NCI-H187 treated with DMSO at 0.1 percent for 48 hours (cell line): Measurements from ENCODE around the gene P2RX6.

ENCODE experiments used
- DNase-seq: peaks from one replicate; lab custom pipeline; 2025; lab: John Stamatoyannopoulos, UW

P2RX6 gene

DNA sequence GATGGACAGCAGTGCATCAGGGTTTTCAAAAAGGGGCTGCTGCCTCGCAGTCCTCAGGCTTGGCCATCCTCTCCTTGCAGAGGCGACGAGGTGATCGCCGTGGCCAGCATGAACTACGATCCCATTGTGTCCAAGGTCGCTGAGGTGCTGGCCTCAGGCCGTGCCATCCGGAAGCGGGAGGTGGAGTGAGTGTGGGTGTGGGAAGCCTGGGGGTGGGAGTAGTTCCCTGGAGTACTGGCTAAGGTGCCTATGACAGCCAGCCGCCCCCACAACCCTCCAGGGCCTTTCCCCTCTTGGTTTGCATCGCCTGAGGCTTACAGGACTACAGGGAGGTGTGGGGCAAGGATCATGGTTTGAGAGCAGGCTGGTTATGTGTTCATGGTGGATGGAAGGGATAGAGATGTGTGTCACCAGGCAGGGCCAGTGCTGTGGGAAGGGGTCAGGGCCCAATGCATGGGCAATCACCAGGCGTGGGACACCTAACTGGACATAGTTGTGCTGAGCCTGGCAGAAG lies 35.0 kb upstream of the P2RX6 start:
- DNase-seq = no peak

DNA sequence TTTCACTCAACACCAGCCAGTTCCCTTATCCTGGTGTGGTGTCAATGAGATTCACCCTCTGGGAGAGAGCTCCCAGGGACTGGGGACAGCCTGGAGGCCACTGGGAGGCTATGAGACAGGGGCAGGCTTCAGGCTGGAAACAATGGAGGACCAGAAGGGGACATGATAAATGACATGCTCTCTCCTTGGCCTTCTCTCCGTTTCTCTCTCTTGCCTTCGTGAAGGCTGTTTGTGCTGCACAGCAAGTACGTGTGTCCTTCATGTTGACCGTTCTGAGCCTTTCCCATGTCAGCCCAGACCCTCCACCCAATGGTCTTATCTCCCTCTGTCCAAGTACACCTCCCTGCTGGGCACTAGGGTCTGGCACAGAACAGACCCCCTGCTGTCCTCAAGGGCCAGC lies 34.4 kb upstream of the P2RX6 start:
- DNase-seq = no peak

DNA sequence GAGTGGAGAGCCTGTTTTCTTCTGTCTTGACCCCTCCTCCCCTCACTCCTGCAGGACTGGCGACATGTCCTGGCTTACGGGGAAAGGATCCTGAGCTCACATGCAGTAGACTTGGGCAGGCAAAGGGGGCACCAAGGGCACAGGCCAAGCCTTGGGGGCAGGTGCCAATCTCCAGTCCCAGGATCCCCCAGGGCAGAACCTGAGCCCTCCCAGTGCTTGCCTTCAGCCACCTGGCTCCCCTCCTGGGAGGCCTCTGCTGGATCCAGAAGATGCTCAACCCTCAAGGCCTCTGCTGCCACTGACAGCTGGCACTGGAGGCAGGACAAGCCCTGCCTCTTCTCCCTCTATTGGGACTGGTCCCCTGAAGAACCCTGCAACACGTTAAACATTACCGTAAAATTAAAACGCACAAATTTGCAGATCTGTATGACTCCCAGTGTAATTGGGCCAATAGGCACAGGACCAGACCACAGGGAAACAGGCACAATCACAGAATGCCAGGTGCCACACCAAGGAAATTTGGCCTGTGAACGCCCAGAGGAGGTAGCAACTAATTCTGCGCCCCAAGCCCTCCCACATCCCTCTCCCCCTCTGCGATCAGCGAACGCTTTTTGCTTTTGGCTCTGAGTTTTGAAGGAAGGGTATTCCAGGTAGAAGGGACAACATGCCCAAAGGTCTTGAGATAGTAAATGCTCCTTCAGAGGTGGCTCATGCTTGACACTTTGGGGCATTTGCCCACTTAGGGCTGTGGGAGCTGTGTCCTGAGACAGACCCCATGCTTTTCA lies 33.8 kb upstream of the P2RX6 start:
- no peak for DNase-seq

DNA sequence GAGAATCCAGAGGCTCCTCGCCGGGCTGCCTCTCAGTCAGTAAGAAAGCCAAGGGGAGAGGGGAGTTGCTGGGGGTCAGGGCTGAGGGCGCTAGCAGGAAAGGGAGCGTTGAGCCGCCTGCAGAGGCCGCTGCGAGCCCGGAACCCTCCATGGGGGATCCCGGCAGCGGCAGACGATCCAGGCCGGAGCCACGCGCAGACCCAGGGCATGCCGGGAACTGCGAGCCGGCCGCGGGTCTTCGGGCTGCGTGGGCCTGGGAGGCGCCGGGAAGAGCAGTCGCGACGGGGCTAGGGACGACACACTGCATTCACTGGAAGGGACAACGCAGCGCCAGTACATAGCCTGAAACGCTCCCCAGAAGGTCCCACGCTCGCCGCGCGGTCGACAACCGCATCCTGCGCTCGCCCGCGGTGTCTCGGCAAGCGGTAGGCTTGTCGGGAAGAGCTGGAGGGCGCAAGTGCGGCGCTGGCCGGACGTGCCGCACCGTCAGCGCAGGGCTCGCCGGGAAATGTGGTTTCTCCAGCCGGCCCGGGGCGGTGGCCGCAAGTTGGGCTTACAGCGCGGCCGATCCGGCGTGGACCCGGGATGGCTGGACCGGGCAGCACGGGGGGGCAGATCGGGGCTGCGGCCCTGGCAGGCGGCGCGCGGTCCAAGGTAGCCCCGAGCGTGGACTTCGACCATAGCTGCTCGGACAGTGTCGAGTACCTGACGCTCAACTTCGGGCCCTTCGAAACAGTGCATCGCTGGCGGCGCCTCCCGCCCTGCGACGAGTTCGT lies 33.0 kb upstream of the P2RX6 start, which contains the start of gene LZTR1:
Gene LZTR1, plus strand, starts transcription at position 511 of the 776 bp plus-strand sequence. Its CDS starts 75 bp downstream, at position 586.
- DNase-seq = no peak

DNA sequence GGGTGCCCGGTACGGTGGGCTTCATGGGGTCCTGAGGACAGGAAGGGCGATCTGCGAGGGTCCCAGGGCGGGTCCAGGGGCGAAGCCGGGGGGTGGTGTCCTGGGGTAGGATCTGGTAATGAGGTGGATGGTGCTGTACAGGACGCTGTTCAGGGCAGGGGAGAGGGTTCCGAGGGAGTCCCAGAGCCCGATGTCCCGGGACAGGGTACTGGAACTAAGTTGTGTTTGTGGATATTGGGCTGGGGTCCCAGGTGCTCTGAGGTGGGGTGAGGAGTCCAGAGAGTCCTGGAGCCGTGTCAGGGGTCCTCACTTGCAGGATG lies 32.4 kb upstream of the P2RX6 start:
- no peak for DNase-seq

DNA sequence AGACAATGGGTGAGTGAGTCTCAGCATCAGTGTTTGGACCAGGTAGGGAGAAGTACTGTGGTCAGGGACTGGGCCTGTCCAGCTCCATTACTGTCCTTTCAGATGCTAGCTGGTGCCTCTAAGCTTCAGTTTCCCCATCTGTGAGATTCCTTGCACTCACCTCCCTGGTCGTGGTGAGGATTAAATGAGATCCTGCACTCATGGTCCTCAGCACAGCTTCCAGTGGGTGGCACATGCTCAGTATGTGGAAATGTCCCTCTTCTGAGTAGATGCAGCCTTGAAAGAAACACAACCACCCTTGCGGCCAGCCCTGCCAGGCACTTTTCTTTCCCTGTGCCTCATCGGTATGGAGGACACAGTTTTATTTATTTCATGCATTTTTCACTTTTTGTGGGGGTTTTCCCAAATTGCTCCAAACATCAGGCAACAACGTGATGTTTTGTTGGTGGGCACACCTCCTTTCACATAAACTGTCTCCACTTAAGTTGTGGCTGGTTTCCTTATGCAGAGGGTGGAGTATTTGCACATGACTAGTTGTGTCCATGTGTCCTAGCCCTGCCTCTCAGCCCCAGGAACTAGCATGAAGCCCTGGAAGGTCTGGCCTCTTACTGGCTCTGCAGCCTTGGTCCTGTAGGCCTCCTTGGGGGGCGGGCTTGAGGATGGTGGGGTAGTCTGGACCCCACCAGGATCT lies 31.7 kb upstream of the P2RX6 start:
- DNase-seq = no peak

DNA sequence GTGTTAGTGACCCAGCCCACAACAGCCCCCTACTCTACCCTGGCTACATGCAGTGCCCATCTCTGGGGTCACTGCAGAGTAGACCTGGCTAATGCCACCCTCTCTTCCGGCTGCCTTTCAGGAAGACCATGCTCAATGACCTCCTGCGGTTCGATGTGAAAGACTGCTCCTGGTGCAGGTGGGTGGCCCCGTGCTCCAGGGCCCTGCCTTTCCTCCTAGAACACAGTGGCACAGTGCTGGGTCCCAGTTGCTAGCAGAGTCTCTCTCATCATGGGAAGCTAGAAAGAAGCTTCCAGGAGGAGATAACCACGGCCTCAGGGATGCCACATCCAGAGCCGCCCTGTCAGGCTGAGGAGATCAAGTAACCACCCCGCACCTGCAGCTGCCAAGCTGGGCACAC lies 29.2 kb upstream of the P2RX6 start:
- DNase-seq = no peak

DNA sequence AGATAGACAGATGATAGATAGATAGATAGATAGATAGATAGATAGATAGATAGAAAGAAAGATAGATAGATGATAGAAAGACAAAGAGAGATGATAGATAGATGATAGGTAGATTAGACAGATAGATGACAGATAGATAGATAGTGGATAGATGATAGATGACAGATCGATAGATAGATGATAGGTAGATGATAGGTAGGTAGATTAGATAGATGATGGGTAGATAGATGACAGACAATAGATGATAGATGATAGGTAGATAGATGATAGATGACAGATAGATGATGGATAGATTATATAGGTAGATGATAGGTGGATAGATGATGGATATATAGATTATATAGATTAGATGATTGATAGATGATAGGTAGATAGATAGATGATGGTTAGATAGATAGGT lies 28.6 kb upstream of the P2RX6 start:
- no peak for DNase-seq

DNA sequence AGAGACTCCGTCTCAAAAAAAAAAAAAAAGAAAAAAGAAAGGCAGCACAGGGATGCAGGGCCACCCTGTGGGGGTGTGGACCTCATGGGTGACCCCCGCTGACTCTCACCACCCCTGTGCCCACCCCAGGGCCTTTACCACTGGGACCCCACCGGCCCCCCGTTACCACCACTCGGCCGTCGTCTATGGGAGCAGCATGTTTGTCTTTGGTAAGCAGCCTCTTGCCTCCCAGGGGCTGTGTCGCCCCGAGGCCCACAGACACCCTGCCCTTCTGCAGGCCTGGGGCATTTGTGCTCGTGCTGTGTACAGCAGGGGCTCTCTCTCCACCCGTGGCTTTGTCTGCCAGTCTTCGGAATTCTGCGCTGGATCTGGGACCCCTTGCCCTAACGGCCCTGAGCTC lies 27.6 kb upstream of the P2RX6 start:
- no peak for DNase-seq

DNA sequence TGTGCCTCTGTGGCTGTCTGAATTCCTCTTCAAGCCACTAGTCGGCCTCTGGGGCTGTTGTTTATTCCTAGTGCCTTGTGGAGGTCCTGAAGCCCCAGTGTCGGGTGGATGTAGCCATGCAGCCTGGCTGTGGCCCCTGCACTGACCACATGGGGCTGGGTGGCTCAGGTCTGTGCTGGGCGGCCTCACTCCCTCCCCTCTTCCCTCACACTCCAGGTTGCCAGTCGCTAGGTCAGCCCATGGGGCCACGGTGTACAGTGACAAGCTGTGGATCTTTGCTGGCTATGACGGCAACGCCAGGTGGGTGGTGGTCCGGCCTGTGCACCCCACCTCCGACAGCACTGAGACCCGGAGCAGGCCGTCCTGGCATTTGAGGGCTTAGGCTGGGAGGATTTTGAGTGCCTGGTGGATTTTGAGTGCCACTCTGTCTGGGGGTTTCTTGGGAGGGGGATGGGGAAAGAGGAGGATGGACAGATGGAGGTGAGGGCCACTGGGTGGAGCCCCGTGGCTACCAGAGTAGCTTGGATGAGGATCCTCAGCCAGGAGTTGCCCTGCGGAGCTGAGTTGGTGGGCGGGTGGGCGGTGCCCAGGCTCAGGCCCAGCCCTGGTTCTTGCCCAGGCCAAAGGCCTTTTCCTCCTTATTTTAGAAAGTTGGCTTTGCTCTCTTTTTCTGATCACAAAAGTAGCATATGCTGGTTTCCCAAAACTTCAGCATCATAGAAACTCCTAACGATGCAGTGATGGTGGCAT lies 26.2 kb upstream of the P2RX6 start:
- no peak for DNase-seq

DNA sequence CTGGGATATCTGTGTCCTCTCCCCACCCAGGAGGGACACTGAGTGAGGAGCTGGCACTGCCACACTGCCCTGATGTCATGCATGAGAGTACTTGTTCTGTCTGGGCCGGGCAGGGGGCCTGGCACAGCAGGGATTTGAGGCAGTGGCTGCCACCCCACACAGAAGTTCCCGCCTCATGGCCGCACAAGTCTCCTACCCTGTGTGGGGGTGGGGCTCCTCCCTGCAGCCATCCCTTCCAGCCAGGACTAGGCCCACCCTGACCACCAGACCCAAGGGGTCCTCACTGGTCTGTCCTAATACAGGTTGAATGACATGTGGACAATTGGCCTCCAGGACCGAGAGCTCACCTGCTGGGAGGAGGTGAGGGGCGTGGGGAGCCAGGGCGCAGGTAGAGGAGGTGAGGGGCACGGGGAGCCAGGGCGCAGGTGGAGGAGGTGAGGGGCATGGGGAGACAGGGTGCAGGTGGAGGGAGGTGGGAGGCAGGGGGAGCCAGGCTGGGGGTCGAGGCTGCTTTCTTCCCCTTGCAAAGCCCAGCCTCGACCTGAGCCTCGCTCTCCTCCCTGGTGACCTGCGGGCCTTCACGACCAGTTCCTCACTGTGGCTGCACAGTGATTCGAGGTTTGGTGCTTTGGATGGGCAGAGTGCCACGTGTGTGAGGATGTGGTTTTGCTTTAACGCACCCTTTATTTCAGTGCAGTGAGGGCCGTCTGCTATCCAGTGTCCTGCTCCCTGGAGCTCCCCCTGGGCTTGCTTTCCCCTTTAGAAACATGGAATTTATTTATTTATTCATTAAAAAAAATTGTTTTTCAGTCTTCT lies 25.4 kb upstream of the P2RX6 start:
- DNase-seq = no peak

DNA sequence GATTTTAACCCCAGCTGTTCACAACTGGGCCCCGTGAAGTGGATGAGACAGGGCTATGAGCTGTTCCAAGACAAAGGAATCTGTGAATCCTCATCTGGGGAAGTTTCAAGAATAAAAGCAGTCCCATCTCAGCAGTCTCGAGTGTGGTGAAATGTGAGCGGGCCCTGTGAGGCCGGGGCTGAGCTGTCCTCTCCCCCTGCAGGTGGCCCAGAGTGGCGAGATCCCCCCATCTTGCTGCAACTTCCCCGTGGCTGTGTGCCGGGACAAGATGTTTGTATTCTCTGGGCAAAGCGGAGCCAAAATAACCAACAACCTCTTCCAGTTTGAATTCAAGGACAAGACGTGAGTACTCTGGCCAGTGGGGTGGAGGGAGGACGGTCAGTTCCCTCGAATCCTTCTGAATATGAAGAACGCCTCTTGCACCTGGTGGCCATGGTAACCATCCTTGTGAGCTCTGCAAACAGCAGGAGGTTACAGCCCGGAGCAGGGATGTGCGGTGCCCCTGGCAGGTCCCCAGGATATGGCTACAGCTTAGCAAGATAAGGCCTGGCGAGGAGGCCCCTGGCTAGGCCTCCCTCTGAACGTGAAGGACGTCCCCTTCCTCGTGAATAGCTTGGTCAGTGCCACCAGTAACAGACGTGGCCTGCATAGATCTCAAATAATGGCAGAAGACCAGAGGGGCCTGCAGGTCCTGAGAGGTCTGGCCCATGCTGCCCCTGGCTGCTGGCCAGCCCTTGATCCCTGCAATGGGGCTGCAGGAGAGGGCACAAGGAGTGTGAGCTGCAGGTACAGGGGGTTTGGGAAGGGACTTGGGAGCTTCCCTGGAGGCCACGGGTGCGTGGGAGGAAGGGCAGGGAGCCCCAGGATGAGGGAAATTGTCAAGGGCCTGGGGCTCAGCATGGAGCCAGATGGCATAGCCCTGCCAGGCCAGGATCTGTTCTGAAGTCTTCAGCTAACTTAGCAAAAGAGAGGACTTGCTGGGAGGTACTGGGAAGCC lies 24.5 kb upstream of the P2RX6 start:
- DNase-seq = no peak

DNA sequence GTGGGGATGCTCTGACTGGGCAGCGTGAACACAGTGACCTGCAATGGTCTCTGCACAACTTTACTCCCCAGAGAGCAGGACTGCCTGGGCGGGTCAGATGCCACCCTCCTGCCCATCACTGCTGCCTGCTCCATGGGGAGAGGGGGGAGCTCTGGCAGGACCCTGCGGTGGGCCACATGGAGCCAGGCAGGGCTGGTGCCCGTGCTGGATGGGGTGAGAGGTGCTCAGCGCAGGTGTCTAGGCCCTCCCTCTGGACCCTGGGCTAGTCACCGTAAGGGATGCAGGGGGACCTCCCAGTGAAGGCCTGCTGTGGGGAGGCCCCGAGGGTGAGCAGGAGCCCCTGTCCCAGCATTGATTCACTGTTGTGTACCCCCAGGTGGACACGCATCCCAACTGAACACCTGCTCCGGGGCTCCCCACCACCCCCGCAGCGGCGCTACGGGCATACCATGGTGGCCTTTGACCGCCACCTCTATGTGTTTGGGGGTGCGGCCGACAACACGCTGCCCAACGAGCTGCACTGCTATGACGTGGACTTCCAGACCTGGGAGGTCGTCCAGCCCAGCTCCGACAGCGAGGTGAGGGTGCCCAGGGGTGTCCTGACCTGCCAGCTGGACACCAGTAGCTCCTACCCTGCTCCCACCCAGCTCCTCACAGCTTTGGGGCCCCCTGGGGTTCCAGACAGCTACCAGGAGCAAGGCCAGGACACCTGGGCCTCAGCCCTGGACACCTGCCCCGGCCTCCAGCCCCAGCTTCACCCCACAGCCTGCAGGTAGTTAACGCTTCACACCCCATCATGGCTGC lies 23.5 kb upstream of the P2RX6 start:
- no peak for DNase-seq

DNA sequence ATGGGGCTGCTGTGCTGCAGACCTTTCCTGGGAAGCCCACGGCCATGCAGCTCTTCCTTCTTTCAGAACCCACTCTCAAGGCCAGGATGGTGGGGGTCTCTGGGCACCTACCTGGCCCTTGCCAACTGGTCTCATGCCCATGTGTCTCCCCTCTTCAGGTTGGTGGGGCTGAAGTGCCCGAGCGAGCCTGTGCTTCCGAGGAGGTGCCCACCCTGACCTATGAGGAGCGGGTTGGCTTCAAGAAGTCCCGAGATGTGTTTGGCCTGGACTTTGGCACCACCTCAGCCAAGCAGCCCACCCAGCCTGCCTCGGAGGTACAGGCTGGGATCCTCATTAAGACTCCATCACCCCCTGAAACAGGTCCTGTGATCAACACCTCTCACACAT lies 22.9 kb upstream of the P2RX6 start:
- DNase-seq = no peak

DNA sequence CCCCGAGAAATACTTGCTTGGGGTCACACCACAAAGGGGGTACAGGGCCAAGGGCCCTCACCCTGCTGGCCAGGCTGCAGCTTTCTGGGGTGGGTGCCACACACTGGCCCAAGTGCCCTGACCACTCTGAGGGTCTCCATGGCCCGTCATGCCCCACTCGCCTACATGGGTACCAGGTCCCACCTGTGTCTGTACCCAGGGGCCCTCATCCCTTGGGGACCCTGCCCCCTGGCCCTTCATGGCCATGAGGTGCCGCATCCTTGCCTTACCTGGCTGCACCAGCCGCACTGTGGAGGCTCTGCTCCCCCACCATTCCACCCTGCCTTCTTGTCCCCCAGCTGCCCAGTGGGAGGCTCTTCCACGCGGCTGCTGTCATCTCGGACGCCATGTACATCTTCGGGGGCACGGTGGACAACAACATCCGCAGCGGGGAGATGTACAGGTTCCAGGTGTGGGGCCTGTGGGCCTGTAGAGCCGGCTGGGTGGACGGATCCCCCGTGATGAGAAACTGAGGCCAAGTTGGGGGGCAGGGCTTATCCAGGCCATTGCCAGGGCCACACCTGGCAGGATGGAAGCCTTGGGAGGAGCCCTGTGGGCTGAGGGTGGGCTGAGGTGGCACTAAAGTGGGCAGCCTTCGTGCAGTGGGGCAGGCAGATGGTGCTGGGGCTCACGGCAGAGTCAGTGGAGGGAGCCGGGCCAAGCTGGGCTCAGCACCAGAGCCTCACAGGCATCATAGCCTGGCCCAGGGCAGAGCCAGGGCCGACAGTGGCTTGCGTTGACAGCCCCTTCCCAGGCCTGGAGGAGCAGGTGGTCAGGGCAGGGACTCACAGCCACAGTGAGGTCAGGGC lies 22.3 kb upstream of the P2RX6 start:
- no peak for DNase-seq

DNA sequence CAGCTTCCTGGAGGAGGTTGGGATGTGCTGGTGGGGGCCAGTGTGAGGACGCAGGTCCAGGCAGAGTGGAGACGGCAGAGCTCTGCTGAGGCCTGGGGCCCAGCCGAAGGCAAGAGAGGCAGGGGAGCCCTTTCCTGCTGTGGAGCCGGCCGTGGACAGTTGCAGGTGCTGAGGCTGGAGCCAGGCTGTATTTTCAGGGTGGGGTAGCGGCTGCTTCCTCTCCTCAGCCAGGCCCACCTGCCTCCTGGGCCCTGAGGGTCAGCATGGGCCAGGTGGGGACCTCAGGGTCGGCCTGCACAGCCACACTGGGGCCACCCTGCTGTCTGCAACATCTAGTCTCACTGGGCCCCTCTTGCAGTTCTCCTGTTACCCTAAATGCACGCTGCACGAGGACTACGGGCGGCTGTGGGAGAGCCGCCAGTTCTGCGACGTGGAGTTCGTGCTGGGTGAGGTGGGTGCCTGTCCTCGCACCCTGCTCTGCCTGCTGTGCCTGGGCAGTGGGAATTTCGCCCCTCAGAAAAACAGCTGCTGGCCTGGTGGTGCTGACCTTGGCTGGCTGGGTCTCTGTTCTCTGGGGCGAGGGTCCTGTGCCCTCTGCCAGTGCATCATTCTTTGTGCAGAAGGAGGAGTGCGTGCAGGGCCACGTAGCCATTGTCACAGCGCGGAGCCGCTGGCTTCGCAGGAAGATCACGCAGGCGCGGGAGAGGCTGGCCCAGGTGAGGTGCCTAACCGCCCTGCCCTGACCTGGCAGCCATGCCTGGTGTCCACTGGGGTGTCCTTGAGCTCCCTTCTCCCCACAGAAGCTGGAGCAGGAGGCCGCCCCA lies 21.4 kb upstream of the P2RX6 start:
- DNase-seq = no peak
